ENCODE data around the gene SOHLH1. TPM values are rescaled to one million over a fixed set of nuclear protein-coding genes. Genes with fewer than 3 reads are reported as not detected.
"Not testable (repeated sequence)": the region's sequence is repeated elsewhere in the genome, so short reads cannot be mapped to it uniquely, and the experiment has no call there.

SOHLH1 gene
- total RNA-seq, 6 donors from 2014 or later: not detected

DNA sequence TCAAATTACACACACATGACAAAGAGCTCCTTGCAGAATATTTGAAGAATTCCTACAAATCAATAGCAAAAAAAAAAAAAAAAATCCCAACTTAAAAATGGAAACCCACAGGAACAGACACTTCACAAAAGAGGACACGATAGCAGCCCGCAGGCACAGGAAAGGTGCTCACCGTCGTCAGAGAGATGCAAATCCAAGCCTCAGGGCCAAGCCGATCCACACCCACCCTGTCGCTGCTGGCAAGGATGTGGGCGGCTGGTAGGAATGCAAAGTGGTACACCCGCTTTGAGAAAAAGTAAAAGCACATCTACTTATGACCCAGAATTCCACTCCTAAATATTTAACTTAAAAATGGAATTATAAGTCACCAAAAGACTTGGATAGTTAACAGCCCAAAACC, 25.3 kb downstream of the SOHLH1 start:
- H3K27ac ChIP-seq: no peak overlapping the region
- H3K4me3 ChIP-seq: no peak overlapping the region
- no peaks in the 10 kb centered on the region for H3K36me3 ChIP-seq
- DNase-seq (peak in 1 of 2 donors; percentile 17), ATAC-seq (ENCODE audit: low FRiP score in 2 of 2) (no peak)
- H3K9me3 ChIP-seq: peaks cover 0 to 6% (median 0%) of the 10 kb centered on the region in 4 donors
- TF ChIP-seq POLR2A (IDR thresholded peaks at IDR 0.05) (no peak), POLR2AphosphoS5 (IDR thresholded peaks at IDR 0.05) (no peak), EP300 (IDR thresholded peaks at IDR 0.05) (no peak)
- TF ChIP-seq, protein P1, sequence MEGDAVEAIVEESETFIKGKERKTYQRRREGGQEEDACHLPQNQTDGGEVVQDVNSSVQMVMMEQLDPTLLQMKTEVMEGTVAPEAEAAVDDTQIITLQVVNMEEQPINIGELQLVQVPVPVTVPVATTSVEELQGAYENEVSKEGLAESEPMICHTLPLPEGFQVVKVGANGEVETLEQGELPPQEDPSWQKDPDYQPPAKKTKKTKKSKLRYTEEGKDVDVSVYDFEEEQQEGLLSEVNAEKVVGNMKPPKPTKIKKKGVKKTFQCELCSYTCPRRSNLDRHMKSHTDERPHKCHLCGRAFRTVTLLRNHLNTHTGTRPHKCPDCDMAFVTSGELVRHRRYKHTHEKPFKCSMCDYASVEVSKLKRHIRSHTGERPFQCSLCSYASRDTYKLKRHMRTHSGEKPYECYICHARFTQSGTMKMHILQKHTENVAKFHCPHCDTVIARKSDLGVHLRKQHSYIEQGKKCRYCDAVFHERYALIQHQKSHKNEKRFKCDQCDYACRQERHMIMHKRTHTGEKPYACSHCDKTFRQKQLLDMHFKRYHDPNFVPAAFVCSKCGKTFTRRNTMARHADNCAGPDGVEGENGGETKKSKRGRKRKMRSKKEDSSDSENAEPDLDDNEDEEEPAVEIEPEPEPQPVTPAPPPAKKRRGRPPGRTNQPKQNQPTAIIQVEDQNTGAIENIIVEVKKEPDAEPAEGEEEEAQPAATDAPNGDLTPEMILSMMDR (IDR thresholded peaks at IDR 0.05): no peak
- WGBS, 2 donors: 79 to 86% methylated on average over 8 of the region's 8 CpGs
- H3K27me3 ChIP-seq: no peaks in the 10 kb centered on the region
- no peaks in the 10 kb centered on the region for H3K4me1 ChIP-seq

DNA sequence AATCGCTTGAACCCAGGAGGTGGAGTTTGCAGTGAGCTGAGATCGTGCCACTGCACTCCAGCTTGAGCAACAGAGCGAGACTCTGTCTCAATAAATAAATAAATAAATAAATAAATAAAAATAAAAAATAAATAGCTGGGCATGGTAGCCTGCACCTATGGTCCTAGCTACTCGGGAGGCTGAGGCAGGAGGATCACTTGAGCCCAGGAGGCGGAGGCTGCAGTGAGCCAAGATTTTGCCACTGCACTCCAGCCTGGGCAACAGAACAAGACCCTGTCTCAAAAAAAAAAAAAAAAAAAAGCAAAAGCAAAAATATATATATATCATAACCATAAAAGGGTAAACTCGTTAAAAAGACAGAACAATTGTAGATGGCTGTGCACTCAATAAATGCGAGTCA, 26.5 kb downstream of the SOHLH1 start:
- H3K27ac ChIP-seq; DNase-seq; H3K4me3 ChIP-seq; ATAC-seq (ENCODE audit: low FRiP score in 2 of 2); H3K27me3 ChIP-seq; H3K4me1 ChIP-seq; H3K36me3 ChIP-seq: not testable (repeated sequence)
- WGBS, 2 donors: 80 to 88% methylated on average over 7 of the region's 7 CpGs
- H3K9me3 ChIP-seq: peaks cover 0 to 12% (median 0%) of the 10 kb centered on the region in 4 donors

- ATAC-seq (ENCODE audit: low FRiP score in 2 of 2): no peak
- no peaks in the 10 kb centered on the region for H3K36me3 ChIP-seq
- TF ChIP-seq, protein P1 (IDR thresholded peaks at IDR 0.05): no peak
- TF ChIP-seq EP300 (IDR thresholded peaks at IDR 0.05) (no peak), POLR2AphosphoS5 (IDR thresholded peaks at IDR 0.05) (no peak), POLR2A (IDR thresholded peaks at IDR 0.05) (no peak)
- no peak overlapping the region for H3K4me3 ChIP-seq
- no peak overlapping the region for H3K27ac ChIP-seq
- H3K4me1 ChIP-seq: no peaks in the 10 kb centered on the region
- peak in 1 of 2 donors; percentile 59 for DNase-seq
- H3K9me3 ChIP-seq: peaks cover 0 to 12% (median 0%) of the 10 kb centered on the region in 4 donors
- H3K27me3 ChIP-seq: no peaks in the 10 kb centered on the region
- WGBS, 2 donors: 44 to 69% methylated on average over 9 to 17 of the region's 17 CpGs
Observed at GRCh38 chr9:135671591-135672041, 27.7 kb downstream of the SOHLH1 start.

DNA sequence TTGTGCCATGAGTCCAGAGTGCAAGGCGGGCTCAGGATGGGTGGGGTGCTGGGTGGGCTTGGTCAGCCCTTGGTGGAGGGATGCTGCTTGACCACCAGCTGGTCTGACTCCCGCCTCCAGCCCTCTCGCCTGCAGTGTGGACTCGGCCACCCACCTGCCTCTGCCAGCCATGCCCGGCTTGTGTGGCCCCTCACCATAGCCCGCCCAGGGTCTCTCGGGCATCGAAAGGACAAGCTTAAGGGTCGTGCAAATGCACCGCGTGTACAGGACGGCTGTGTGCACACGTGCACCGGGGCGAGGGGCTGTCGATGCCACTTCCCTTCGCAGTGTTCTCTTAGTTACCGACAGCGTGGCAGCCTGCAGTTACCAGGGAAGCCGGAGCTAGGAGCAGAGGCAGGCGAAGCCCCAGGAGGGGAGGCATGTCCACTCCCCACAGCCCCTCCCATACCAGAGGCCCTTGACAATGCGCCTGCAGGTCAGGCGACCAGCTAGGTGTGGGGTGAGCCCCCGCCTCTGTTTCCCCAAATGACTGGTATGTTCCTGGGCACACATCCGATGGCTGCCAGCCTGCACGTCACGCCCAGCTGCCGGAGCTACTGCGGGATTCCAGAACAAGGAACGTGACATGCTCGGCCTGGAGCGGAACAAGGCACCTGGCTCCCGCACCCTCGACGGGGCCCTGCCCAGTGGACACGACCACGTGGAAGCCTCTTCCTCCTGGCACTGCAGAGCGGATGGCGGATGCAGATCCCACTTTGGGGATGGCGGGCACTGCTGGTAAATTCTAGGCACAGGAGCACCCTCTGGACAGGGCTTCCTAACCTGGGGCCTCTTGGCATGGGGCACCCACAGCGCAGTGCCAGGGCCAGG, 28.3 kb downstream of the SOHLH1 start:
- 83 to 85% methylated on average over 21 to 35 of the region's 41 CpGs for WGBS, 2 donors
- Histone ChIP-seq H3K4me1 (no peaks in the 10 kb centered on the region), H3K27me3 (no peaks in the 10 kb centered on the region), H3K4me3 (no peak overlapping the region), H3K27ac (no peak overlapping the region), H3K36me3 (no peaks in the 10 kb centered on the region), H3K9me3 (peaks cover 0 to 12% (median 0%) of the 10 kb centered on the region in 4 donors)
- ATAC-seq (ENCODE audit: low FRiP score in 2 of 2) (no peak), DNase-seq (peak in 1 of 2 donors; percentile 71)
- TF ChIP-seq POLR2A (IDR thresholded peaks at IDR 0.05) (no peak), EP300 (IDR thresholded peaks at IDR 0.05) (no peak), POLR2AphosphoS5 (IDR thresholded peaks at IDR 0.05) (no peak)
- TF ChIP-seq, protein P1 (IDR thresholded peaks at IDR 0.05): no peak

GRCh38 chr9:135669616-135670285, 29.5 kb downstream of the SOHLH1 start:
- peak in 1 of 2 donors; percentile 44 for DNase-seq
- Histone ChIP-seq H3K4me3 (no peak overlapping the region), H3K9me3 (peaks cover 0 to 12% (median 0%) of the 10 kb centered on the region in 4 donors), H3K27me3 (no peaks in the 10 kb centered on the region), H3K27ac (no peak overlapping the region), H3K4me1 (no peaks in the 10 kb centered on the region), H3K36me3 (no peaks in the 10 kb centered on the region)
- no peak for ATAC-seq (ENCODE audit: low FRiP score in 2 of 2)
- 90 to 100% methylated on average over 2 to 4 of the region's 9 CpGs for WGBS, 2 donors
- TF ChIP-seq POLR2A (IDR thresholded peaks at IDR 0.05): no peak
- TF ChIP-seq, protein P1 (IDR thresholded peaks at IDR 0.05): no peak
- TF ChIP-seq POLR2AphosphoS5 (IDR thresholded peaks at IDR 0.05): no peak
- TF ChIP-seq EP300 (IDR thresholded peaks at IDR 0.05): no peak

- 91 to 93% methylated on average over 5 of the region's 5 CpGs for WGBS, 2 donors
- H3K4me1 ChIP-seq; ATAC-seq (ENCODE audit: low FRiP score in 2 of 2); H3K4me3 ChIP-seq; DNase-seq; H3K27ac ChIP-seq; H3K36me3 ChIP-seq; H3K27me3 ChIP-seq: not testable (repeated sequence)
- H3K9me3 ChIP-seq: peaks cover 0 to 12% (median 0%) of the 10 kb centered on the region in 4 donors
Observed at GRCh38 chr9:135669018-135669417, 30.3 kb downstream of the SOHLH1 start.

All from upper lobe of left lung (tissue), 6 donors.